ENCODE measurements around the gene MTIF3.

DNA sequence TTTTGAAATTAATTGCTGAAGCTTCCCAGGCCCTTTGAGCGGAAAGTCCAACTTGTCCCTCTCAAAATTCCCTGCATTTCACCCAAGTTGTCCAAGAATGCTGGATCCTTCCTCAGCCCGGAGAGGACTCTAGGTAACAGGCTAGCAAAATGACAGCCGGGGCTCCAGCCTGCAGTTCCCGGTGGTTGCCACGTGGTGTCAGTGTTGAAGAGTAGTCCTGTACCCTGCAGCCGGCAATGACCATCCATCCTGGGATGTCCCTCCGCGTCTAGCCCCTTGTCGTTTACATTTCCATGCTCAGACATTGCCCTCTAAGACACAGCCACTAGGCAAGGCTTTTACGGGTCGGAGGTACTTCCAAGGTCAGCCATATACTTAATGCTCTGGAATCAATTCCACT is 31.4 kb upstream of the MTIF3 start:
- TF ChIP-seq, protein P1, sequence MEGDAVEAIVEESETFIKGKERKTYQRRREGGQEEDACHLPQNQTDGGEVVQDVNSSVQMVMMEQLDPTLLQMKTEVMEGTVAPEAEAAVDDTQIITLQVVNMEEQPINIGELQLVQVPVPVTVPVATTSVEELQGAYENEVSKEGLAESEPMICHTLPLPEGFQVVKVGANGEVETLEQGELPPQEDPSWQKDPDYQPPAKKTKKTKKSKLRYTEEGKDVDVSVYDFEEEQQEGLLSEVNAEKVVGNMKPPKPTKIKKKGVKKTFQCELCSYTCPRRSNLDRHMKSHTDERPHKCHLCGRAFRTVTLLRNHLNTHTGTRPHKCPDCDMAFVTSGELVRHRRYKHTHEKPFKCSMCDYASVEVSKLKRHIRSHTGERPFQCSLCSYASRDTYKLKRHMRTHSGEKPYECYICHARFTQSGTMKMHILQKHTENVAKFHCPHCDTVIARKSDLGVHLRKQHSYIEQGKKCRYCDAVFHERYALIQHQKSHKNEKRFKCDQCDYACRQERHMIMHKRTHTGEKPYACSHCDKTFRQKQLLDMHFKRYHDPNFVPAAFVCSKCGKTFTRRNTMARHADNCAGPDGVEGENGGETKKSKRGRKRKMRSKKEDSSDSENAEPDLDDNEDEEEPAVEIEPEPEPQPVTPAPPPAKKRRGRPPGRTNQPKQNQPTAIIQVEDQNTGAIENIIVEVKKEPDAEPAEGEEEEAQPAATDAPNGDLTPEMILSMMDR (IDR thresholded peaks at IDR 0.05; ENCODE audit: insufficient read depth, low read depth, low read length), result peak; percentile 52
- no peak for TF ChIP-seq EZH2 (IDR thresholded peaks at IDR 0.05; ENCODE audit: insufficient read depth, low read length)

Data from astrocyte (in vitro differentiated cells and primary cell).